Measurements from ENCODE around the gene ZCRB1.

Gene ZCRB1

GRCh38 chr12:42267413-42268190 lies 58.3 kb downstream of the ZCRB1 start:
- TF ChIP-seq CEBPB (IDR thresholded peaks at IDR 0.05) (no peak), TAF1 (IDR thresholded peaks at IDR 0.05; ENCODE audit: low read depth) (no peak)

DNA sequence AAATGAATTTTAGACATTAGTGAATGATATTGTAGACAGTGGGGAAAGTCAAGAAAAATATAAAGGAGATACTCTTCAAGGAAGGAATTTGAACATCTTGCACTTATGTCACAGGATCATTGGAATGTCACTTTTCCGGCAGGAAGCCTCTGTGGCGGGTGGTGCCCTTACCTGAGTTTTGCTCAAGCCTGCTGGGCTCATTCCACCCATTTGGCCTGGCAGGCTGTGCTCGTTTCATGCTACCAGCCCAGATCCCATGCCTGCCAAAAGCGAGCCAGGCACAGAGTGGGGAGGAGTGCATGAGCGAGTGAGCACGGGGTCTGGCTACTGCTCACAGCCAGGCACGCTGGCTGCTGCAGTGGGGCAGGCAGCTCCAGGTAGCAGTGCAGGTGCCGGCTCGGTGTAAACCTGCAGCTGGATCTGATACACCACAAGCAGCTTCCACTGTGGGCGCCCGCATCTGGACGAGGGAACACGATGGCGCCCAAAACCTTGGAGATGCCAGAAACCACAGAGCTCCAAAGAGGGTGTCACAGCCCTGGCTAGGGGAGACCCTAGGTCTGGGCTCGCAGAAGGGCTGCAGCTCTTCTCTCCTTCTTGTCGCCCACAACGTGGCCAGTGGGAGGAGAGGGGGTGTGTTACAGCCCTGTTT lies 59.2 kb downstream of the ZCRB1 start:
- TF ChIP-seq USF1 (IDR thresholded peaks at IDR 0.05) (no peak), FOXM1 (IDR thresholded peaks at IDR 0.05; ENCODE audit: borderline replicate concordance, low read depth) (no peak), TEAD4 (IDR thresholded peaks at IDR 0.05) (no peak), NFIC (IDR thresholded peaks at IDR 0.05) (no peak), YY1 (IDR thresholded peaks at IDR 0.05; ENCODE audit: low read depth) (no peak), REST (IDR thresholded peaks at IDR 0.05; ENCODE audit: low read depth) (no peak), EGR1 (IDR thresholded peaks at IDR 0.05) (no peak), TCF12 (IDR thresholded peaks at IDR 0.05; ENCODE audit: low read depth) (no peak), CREB1 (IDR thresholded peaks at IDR 0.05; ENCODE audit: low read depth) (no peak), TAF1 (IDR thresholded peaks at IDR 0.05; ENCODE audit: low read depth) (no peak), MAX (IDR thresholded peaks at IDR 0.05) (no peak)

DNA sequence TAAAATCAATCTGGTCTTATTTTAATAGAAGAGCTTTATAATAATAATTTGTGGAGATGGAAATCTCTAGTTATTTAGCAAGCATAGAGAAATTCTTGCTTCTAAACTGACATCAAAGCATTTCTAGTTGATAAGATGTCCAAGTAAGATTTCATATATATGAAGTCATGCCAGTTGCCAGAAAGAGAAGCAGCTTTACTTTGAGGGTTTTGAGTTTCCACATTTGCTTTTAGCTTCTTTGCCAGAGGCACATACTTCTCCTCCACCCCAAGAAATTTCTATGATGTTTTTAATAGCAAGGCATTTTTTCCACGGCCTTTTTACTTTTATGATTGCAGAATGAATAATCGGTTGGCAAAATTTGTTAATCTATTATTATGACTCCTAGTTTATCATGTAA lies 63.6 kb downstream of the ZCRB1 start:
- no peak for TF ChIP-seq TCF12 (IDR thresholded peaks at IDR 0.05; ENCODE audit: low read depth)
- no peak for TF ChIP-seq TEAD4 (IDR thresholded peaks at IDR 0.05)
- no peak for TF ChIP-seq REST (IDR thresholded peaks at IDR 0.05; ENCODE audit: low read depth)
- no peak for TF ChIP-seq ZBTB7A (IDR thresholded peaks at IDR 0.05; ENCODE audit: low read depth)
- no peak for TF ChIP-seq TAF1 (IDR thresholded peaks at IDR 0.05; ENCODE audit: low read depth)
- TF ChIP-seq EP300 (IDR thresholded peaks at IDR 0.05; ENCODE audit: borderline replicate concordance), result no peak
- TF ChIP-seq CREB1 (IDR thresholded peaks at IDR 0.05; ENCODE audit: low read depth), result no peak
- no peak for TF ChIP-seq YY1 (IDR thresholded peaks at IDR 0.05; ENCODE audit: low read depth)
- TF ChIP-seq CEBPB (IDR thresholded peaks at IDR 0.05), result no peak

Measured in Ishikawa (cell line).